ENCODE data around the gene USF2. TPM values are rescaled to one million over a fixed set of nuclear protein-coding genes. Genes with fewer than 3 reads are reported as not detected.

Gene USF2
- total RNA-seq, 1 experiment from 2014 or later, result 66.5 TPM

GRCh38 chr19:35317464-35318043, 48.8 kb downstream of the USF2 start:
- no peak for DNase-seq (ENCODE audit: low read depth)

DNA sequence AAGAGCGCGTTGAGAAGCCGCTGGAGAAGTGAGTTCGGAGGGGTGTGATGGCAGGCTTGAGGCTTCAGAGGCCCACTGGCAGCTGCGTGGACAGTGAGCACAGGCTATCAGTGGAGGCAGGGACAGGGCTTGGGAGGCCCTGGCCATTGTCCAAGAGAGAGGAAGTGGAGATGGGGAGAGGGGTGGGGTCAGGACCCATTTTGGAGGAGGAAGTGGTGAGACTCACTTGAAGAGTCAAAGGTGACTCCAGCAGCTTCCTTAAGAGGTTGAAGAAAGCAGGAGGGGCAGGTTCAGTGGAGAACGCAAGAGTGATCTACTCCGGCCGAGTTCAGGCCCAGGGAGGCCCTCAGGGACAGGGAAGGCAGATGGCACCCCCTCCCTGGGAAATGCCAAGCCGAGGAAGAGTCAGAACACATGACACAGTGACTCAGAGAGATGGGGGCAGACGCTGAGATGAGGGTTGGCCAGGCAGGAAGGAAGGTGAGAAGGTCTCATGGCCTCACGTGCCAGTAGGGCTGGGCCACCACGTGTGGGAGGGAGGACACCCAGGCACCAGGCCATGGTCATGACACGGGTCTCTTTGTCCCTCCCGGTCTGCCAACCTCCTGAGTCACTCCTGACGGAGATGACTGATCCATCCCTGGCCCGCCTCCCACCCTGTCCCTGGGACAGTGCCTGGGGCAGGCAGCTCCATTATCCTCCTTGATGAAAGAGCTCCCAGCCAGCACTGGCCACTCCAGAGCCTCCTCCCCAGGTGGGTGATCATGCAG, 50.1 kb downstream of the USF2 start:
- peak; percentile 99 for DNase-seq (ENCODE audit: low read depth)

DNA sequence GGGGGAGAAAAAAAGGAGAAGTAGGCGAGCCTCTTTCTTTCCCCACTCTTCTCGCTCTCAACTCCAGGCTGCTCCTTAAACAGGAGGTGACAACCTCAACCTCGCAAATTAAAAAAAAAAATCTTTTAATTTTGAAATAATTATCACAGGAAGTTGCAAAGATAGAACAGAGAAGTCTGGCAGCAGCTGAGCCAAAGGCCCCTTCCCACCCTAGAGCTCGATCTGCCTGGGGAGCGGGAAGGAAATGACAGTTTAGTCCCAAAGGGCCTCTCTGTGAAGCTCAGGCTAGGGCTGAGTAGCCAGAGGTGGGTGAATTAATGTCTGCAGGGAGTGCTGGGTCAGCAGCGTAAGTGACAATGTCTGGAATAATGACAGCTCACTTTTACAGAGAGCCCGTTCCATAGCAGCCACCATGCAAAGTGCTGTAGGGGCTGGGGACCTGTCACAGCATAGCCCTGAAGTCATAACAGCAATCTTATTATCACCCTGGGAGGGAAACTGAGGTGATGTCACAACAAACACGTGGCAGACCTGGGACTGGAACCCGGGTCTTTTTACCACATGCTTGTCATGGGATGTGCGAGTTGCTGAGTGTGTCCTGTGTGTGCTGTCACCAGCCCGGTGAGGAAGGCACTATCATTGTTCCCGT, 51.4 kb downstream of the USF2 start:
- DNase-seq (ENCODE audit: low read depth), result no peak

DNA sequence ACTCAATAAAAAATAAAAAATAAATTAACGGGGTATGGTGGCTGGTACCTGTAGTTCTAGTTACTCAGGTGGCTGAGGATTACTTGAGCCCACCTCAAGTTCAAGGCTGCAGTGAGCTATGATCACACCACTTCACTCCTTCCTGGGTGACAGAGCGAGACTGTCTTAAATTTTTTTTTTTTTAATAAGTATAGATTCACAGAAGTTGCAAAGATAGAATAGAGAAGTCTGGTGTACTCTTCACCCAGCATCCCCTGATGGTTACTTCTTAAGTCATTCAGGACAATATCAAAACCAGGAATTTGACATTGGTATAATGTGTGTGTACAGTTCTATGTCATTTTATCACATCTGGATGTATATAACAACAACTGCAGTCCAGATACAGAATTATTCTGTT, 52.5 kb downstream of the USF2 start:
- no peak for DNase-seq (ENCODE audit: low read depth)

GRCh38 chr19:35322014-35322413, 53.3 kb downstream of the USF2 start:
- no peak for DNase-seq (ENCODE audit: low read depth)

- no peak for DNase-seq (ENCODE audit: low read depth)
These were observed 58.9 kb downstream of the USF2 start for GRCh38 chr19:35327642-35328041.

DNA sequence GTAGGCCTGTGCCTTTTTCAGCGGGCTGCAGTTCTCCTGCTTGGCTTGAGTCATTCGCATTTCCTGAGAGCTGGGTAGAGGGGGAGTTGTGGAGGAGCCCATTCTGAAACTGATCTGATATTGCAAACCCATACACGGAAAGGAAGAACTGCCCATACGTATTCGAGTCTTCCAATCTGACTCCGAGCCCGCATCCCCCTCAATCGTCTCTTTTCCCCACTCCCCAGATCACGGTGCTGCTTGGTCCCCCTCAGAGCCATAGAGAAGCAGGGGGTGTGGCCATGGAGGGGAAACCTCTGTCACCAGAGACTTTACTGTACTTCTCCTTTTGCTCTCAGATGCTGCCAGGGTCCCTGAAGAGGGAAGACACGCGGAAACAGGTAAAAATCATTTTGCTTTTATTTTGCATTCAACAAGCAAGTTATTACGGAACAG, 60.1 kb downstream of the USF2 start, which contains the start of gene CD22:
Gene CD22, plus strand, starts transcription at position 337 of the 435 bp plus-strand sequence. CDS start 2,854 bp downstream, outside the sequence.
- DNase-seq (ENCODE audit: low read depth), result no peak

GRCh38 chr19:35329323-35329722, 60.6 kb downstream of the USF2 start:
- DNase-seq (ENCODE audit: low read depth), result no peak

Other genes with a start within 250 kb of the USF2 start
- 12.5 and 12.8 TPM in 2 replicates for gene SCN1B, start 238.5 kb upstream of the USF2 start, total RNA-seq (2014; rRNA removed; shearing (Covaris generic))
- not detected in 2 replicates for gene HPN, start 227.2 kb upstream of the USF2 start, total RNA-seq (2014; rRNA removed; shearing (Covaris generic))
- gene FXYD3, start 153.1 kb upstream of the USF2 start, total RNA-seq (2014; rRNA removed; shearing (Covaris generic)), result 0.64 TPM in 1 of 2 replicates, not detected in the other
- gene LGI4, start 133.9 kb upstream of the USF2 start, total RNA-seq (2014; rRNA removed; shearing (Covaris generic)), result not detected in 2 replicates
- gene FXYD1, start 130.1 kb upstream of the USF2 start, total RNA-seq (2014; rRNA removed; shearing (Covaris generic)), result not detected in 2 replicates
- not detected in 2 replicates for gene FXYD7, start 125.7 kb upstream of the USF2 start, total RNA-seq (2014; rRNA removed; shearing (Covaris generic))
- gene FXYD5, start 114.2 kb upstream of the USF2 start, total RNA-seq (2014; rRNA removed; shearing (Covaris generic)), result 183 and 256 TPM in 2 replicates
- not detected in 2 replicates for gene FAM187B, start 40.2 kb upstream of the USF2 start, total RNA-seq (2014; rRNA removed; shearing (Covaris generic))
- 0.07 TPM in 1 of 2 replicates, not detected in the other for gene LSR, start 20.0 kb upstream of the USF2 start, total RNA-seq (2014; rRNA removed; shearing (Covaris generic))
- gene HAMP, start 13.6 kb downstream of the USF2 start, total RNA-seq (2014; rRNA removed; shearing (Covaris generic)), result not detected in 2 replicates
- not detected in 2 replicates for gene MAG, start 23.2 kb downstream of the USF2 start, total RNA-seq (2014; rRNA removed; shearing (Covaris generic))
- 1.5 TPM in 1 of 2 replicates, not detected in the other for gene CD22, start 60.2 kb downstream of the USF2 start, total RNA-seq (2014; rRNA removed; shearing (Covaris generic))
- not detected in 2 replicates for gene FFAR1, start 78.9 kb downstream of the USF2 start, total RNA-seq (2014; rRNA removed; shearing (Covaris generic))
- gene FFAR3, start 89.5 kb downstream of the USF2 start, total RNA-seq (2014; rRNA removed; shearing (Covaris generic)), result not detected in 2 replicates
- gene GPR42, start 102.1 kb downstream of the USF2 start, total RNA-seq (2014; rRNA removed; shearing (Covaris generic)), result not detected in 2 replicates
- not detected in 2 replicates for gene FFAR2, start 179.3 kb downstream of the USF2 start, total RNA-seq (2014; rRNA removed; shearing (Covaris generic))
- not detected in 2 replicates for gene KRTDAP, start 221.5 kb downstream of the USF2 start, total RNA-seq (2014; rRNA removed; shearing (Covaris generic))
- gene DMKN, start 244.7 kb downstream of the USF2 start, total RNA-seq (2014; rRNA removed; shearing (Covaris generic)), result 6.7 and 34.4 TPM in 2 replicates

All from M059J (cell line).